H1 (cell line): ENCODE data around the gene SIK3. TPM values are rescaled to one million over a fixed set of nuclear protein-coding genes. Genes with fewer than 3 reads are reported as not detected.

Source experiments
- ASH2L ChIP-seq: fragments of 200-600, 300-600 bp; sonication (generic); IDR thresholded peaks from one replicate; pipeline ENCODE4 v1.7.1; 2017; ENCODE audit warnings: low read length
- EGR1 ChIP-seq: IDR thresholded peaks from 2 replicates; pipeline ENCODE4 v1.6.1; 2011; ENCODE audit warnings: low read depth, low read length, borderline replicate concordance
- GABPA ChIP-seq: IDR thresholded peaks from 2 replicates; pipeline ENCODE4 v1.6.1; 2011; ENCODE audit warnings: mild to moderate bottlenecking, low read length, moderate library complexity, borderline replicate concordance; ENCODE audit not compliant: insufficient read depth
- RFX5 ChIP-seq: IDR thresholded peaks from 2 replicates; pipeline ENCODE4 v1.6.1; 2011; ENCODE audit warnings: low read depth, low read length, improper control_type of control experiment, borderline replicate concordance
- RNF2 ChIP-seq: fragments of 200-900, 300-1000 bp; sonication (generic); IDR thresholded peaks from 2 replicates; pipeline ENCODE4 v1.7.1; 2016; ENCODE audit warnings: borderline replicate concordance, low read depth, mild to moderate bottlenecking, antibody characterized with exemption, low read length; ENCODE audit not compliant: poor library complexity, severe bottlenecking; ENCODE audit errors: missing control alignments
- SP2 ChIP-seq: IDR thresholded peaks from 2 replicates; pipeline ENCODE4 v1.6.1; 2012; ENCODE audit warnings: mild to moderate bottlenecking, low read length, inconsistent platforms
- TBP ChIP-seq: IDR thresholded peaks from 2 replicates; pipeline ENCODE4 v1.6.1; 2011; ENCODE audit warnings: low read depth, low read length, improper control_type of control experiment
- TCF12 ChIP-seq: IDR thresholded peaks from 2 replicates; pipeline ENCODE4 v1.6.1; 2011; ENCODE audit warnings: low read depth, mild to moderate bottlenecking, low read length
- ZNF274 ChIP-seq: IDR thresholded peaks from 2 replicates; pipeline ENCODE4 v1.7.0; 2012; ENCODE audit warnings: low read length, borderline replicate concordance; ENCODE audit errors: extremely low read depth
- polyA plus RNA-seq, 7 experiments: library from polyadenylated mRNA; depleted of rRNA in 3 of 7; stranded (reverse) in 5 of 7; unstranded in 2 of 7; fragments of >200 nt in 5 of 7; fragments of 200-250 nt in 2 of 7; gene quantifications; 1 replicate in 5 of 7; 2 replicates in 1 of 7; 4 replicates in 1 of 7; pipeline versions ENCODE4 v1.2.1 to v1.2.3, GENCODE V29; 2011 to 2013; ENCODE audit warnings: missing spikeins in 2 of 7, mixed read lengths in 2 of 7
- total RNA-seq: library from RNA; stranded (reverse); fragmentation: NEBNext Ultra II Directional; extraction: Animal tissue kit (Norgen Biotek cat#: 25700); gene quantifications from 2 replicates; pipeline ENCODE4 v1.2.1, GENCODE V29; 2021
- TF ChIP-seq, protein P1 (sequence below): fragments of 300-600 bp; sonication (generic); IDR thresholded peaks from 2 replicates; pipeline ENCODE4 v1.7.1; 2012; ENCODE audit warnings: low read length, moderate library complexity, mild to moderate bottlenecking, inconsistent platforms; ENCODE audit not compliant: insufficient replicate concordance

The SIK3 gene
- total and polyA plus RNA-seq, 2 of the 8 experiments (the other 6 are each of a cell fraction or from before 2014, with no cell fraction given), result 19.9 to 32.1 TPM

- TF ChIP-seq, protein P1, sequence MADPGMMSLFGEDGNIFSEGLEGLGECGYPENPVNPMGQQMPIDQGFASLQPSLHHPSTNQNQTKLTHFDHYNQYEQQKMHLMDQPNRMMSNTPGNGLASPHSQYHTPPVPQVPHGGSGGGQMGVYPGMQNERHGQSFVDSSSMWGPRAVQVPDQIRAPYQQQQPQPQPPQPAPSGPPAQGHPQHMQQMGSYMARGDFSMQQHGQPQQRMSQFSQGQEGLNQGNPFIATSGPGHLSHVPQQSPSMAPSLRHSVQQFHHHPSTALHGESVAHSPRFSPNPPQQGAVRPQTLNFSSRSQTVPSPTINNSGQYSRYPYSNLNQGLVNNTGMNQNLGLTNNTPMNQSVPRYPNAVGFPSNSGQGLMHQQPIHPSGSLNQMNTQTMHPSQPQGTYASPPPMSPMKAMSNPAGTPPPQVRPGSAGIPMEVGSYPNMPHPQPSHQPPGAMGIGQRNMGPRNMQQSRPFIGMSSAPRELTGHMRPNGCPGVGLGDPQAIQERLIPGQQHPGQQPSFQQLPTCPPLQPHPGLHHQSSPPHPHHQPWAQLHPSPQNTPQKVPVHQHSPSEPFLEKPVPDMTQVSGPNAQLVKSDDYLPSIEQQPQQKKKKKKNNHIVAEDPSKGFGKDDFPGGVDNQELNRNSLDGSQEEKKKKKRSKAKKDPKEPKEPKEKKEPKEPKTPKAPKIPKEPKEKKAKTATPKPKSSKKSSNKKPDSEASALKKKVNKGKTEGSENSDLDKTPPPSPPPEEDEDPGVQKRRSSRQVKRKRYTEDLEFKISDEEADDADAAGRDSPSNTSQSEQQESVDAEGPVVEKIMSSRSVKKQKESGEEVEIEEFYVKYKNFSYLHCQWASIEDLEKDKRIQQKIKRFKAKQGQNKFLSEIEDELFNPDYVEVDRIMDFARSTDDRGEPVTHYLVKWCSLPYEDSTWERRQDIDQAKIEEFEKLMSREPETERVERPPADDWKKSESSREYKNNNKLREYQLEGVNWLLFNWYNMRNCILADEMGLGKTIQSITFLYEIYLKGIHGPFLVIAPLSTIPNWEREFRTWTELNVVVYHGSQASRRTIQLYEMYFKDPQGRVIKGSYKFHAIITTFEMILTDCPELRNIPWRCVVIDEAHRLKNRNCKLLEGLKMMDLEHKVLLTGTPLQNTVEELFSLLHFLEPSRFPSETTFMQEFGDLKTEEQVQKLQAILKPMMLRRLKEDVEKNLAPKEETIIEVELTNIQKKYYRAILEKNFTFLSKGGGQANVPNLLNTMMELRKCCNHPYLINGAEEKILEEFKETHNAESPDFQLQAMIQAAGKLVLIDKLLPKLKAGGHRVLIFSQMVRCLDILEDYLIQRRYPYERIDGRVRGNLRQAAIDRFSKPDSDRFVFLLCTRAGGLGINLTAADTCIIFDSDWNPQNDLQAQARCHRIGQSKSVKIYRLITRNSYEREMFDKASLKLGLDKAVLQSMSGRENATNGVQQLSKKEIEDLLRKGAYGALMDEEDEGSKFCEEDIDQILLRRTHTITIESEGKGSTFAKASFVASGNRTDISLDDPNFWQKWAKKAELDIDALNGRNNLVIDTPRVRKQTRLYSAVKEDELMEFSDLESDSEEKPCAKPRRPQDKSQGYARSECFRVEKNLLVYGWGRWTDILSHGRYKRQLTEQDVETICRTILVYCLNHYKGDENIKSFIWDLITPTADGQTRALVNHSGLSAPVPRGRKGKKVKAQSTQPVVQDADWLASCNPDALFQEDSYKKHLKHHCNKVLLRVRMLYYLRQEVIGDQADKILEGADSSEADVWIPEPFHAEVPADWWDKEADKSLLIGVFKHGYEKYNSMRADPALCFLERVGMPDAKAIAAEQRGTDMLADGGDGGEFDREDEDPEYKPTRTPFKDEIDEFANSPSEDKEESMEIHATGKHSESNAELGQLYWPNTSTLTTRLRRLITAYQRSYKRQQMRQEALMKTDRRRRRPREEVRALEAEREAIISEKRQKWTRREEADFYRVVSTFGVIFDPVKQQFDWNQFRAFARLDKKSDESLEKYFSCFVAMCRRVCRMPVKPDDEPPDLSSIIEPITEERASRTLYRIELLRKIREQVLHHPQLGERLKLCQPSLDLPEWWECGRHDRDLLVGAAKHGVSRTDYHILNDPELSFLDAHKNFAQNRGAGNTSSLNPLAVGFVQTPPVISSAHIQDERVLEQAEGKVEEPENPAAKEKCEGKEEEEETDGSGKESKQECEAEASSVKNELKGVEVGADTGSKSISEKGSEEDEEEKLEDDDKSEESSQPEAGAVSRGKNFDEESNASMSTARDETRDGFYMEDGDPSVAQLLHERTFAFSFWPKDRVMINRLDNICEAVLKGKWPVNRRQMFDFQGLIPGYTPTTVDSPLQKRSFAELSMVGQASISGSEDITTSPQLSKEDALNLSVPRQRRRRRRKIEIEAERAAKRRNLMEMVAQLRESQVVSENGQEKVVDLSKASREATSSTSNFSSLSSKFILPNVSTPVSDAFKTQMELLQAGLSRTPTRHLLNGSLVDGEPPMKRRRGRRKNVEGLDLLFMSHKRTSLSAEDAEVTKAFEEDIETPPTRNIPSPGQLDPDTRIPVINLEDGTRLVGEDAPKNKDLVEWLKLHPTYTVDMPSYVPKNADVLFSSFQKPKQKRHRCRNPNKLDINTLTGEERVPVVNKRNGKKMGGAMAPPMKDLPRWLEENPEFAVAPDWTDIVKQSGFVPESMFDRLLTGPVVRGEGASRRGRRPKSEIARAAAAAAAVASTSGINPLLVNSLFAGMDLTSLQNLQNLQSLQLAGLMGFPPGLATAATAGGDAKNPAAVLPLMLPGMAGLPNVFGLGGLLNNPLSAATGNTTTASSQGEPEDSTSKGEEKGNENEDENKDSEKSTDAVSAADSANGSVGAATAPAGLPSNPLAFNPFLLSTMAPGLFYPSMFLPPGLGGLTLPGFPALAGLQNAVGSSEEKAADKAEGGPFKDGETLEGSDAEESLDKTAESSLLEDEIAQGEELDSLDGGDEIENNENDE, result no peak
- TF ChIP-seq ZNF274 (no peak), ASH2L (no peak), EGR1 (no peak), RNF2 (no peak), GABPA (no peak), TCF12 (no peak), SP2 (no peak), TBP (no peak), RFX5 (no peak)
Measured at GRCh38 chr11:116830184-116830912, 267.9 kb downstream of the SIK3 start (continued).
